NCI-H510A treated with DMSO at 0.1 percent for 48 hours (cell line): ENCODE results near the gene CTF1.
"Not testable (repeated sequence)": the region's sequence is repeated elsewhere in the genome, so short reads cannot be mapped to it uniquely, and the experiment has no call there.

Experiments used
- DNase-seq: peaks from one replicate; lab custom pipeline; 2025; lab: John Stamatoyannopoulos, UW

Gene CTF1

GRCh38 chr16:30888856-30889499 is 7.4 kb upstream of the CTF1 start:
- DNase-seq: no peak

GRCh38 chr16:30889721-30890120 is 6.7 kb upstream of the CTF1 start:
- no peak for DNase-seq

- not testable (repeated sequence) for DNase-seq
Observed at GRCh38 chr16:30891043-30891823, 5.2 kb upstream of the CTF1 start.

GRCh38 chr16:30892670-30893416 is 3.6 kb upstream of the CTF1 start:
- no peak for DNase-seq

GRCh38 chr16:30893417-30893743 is 3.0 kb upstream of the CTF1 start:
- DNase-seq: no peak

- DNase-seq: peak; percentile 97
Observed at GRCh38 chr16:30893744-30894539, 2.5 kb upstream of the CTF1 start, which contains the start of gene BCL7C. Gene BCL7C (minus strand): TSS chr16:30894077. CDS start chr16:30893944, 133 bp downstream.

GRCh38 chr16:30894540-30895368 is 1.7 kb upstream of the CTF1 start:
- DNase-seq: no peak

- DNase-seq: peak; percentile 66
Observed at GRCh38 chr16:30895627-30896260, 670 bp upstream of the CTF1 start.

GRCh38 chr16:30896889-30897733 is 697 bp downstream of the CTF1 start:
- DNase-seq: peak; percentile 41

- no peak for DNase-seq
Observed at GRCh38 chr16:30899794-30900193, 3.4 kb downstream of the CTF1 start.

GRCh38 chr16:30900588-30900987 is 4.2 kb downstream of the CTF1 start:
- no peak for DNase-seq

GRCh38 chr16:30901201-30902028 is 5.0 kb downstream of the CTF1 start:
- no peak for DNase-seq

- peak; percentile 68 for DNase-seq
Observed at GRCh38 chr16:30902029-30902972, 5.9 kb downstream of the CTF1 start.

GRCh38 chr16:30903002-30903401 is 6.6 kb downstream of the CTF1 start:
- DNase-seq: no peak

- DNase-seq: no peak
Observed at GRCh38 chr16:30903596-30903995, 7.2 kb downstream of the CTF1 start.

GRCh38 chr16:30904114-30904780 is 7.8 kb downstream of the CTF1 start:
- DNase-seq: no peak

GRCh38 chr16:30907064-30907463 is 10.7 kb downstream of the CTF1 start:
- no peak for DNase-seq
